Measurements from ENCODE around the gene DOCK7.
"Not testable (repeated sequence)": the region's sequence is repeated elsewhere in the genome, so short reads cannot be mapped to it uniquely, and the experiment has no call there.

Gene DOCK7

GRCh38 chr1:62585469-62586155, 102.6 kb downstream of the DOCK7 start:
- no peak overlapping the region for H3K27ac ChIP-seq (ENCODE audit: low read depth, low read length)
- H3K4me3 ChIP-seq (ENCODE audit: low read length) = no peak overlapping the region
- no peaks in the 10 kb centered on the region for H3K79me2 ChIP-seq (ENCODE audit: control insufficient read depth, low read length)
- no peak overlapping the region for H3K4me2 ChIP-seq (ENCODE audit: low read length)
- H3F3A ChIP-seq (ENCODE audit: control insufficient read depth, insufficient read depth) = no peaks in the 10 kb centered on the region; the same call in 1 of the 2 replicates
- no peaks in the 10 kb centered on the region for H3K36me3 ChIP-seq (ENCODE audit: control insufficient read depth, low read length)
- H3K4me1 ChIP-seq (ENCODE audit: control insufficient read depth, low read length) = no peaks in the 10 kb centered on the region
- H4K20me1 ChIP-seq (ENCODE audit: control insufficient read depth, insufficient read depth, low read depth, low read length) = no peaks in the 10 kb centered on the region
- H3K9me3 ChIP-seq (ENCODE audit: control insufficient read depth, insufficient read depth, low read length) = no peaks in the 10 kb centered on the region
- H3K27me3 ChIP-seq (ENCODE audit: control insufficient read depth, low read length) = no peaks in the 10 kb centered on the region
- no peaks in the 10 kb centered on the region for H3K9me2 ChIP-seq (replicated peaks; ENCODE audit: control insufficient read depth, low read length)
- TF ChIP-seq CTCF (IDR thresholded peaks at IDR 0.05; ENCODE audit: low read depth, low read length, poor library complexity, severe bottlenecking) (no peak), EZH2phosphoT487 (IDR thresholded peaks at IDR 0.05; ENCODE audit: borderline replicate concordance, low read length) (no peak)

- H3K9me2 ChIP-seq (replicated peaks; ENCODE audit: control insufficient read depth, low read length) = no peaks in the 10 kb centered on the region
- no peak for TF ChIP-seq CTCF (IDR thresholded peaks at IDR 0.05; ENCODE audit: low read depth, low read length, poor library complexity, severe bottlenecking)
- no peak for TF ChIP-seq EZH2phosphoT487 (IDR thresholded peaks at IDR 0.05; ENCODE audit: borderline replicate concordance, low read length)
- no peak overlapping the region for H3K27ac ChIP-seq (ENCODE audit: low read depth, low read length)
- H3K27me3 ChIP-seq (ENCODE audit: control insufficient read depth, low read length) = no peaks in the 10 kb centered on the region
- H3K79me2 ChIP-seq (ENCODE audit: control insufficient read depth, low read length) = no peaks in the 10 kb centered on the region
- H3K4me1 ChIP-seq (ENCODE audit: control insufficient read depth, low read length) = no peaks in the 10 kb centered on the region
- no peaks in the 10 kb centered on the region for H3K36me3 ChIP-seq (ENCODE audit: control insufficient read depth, low read length)
- H4K20me1 ChIP-seq (ENCODE audit: control insufficient read depth, insufficient read depth, low read depth, low read length) = no peaks in the 10 kb centered on the region
- H3K9me3 ChIP-seq (ENCODE audit: control insufficient read depth, insufficient read depth, low read length) = no peaks in the 10 kb centered on the region
- no peak overlapping the region for H3K4me2 ChIP-seq (ENCODE audit: low read length)
- H3K4me3 ChIP-seq (ENCODE audit: low read length) = no peak overlapping the region
- no peaks in the 10 kb centered on the region for H3F3A ChIP-seq (ENCODE audit: control insufficient read depth, insufficient read depth)
Observed at GRCh38 chr1:62573675-62574074, 114.5 kb downstream of the DOCK7 start.

DNA sequence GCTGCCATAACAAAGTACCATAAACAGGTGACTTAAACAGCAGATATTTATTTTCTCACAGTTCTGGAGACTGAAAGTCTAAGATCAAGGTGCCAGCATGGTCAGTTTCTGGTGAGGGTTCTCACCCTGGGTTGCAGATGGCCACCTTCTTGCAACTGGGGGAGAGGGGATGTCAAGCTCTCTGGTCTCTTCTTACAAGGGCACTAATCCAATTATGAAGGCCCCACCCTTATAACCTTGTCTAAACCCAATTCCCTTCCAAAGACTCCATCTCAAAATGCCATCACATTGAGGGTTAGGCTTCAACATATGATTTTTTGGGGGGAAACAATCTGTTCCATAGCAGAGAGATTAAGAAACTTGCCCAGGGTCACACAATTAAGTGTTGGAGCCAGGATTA, 115.7 kb downstream of the DOCK7 start:
- no peaks in the 10 kb centered on the region for H3K4me1 ChIP-seq (ENCODE audit: control insufficient read depth, low read length)
- H3K27me3 ChIP-seq (ENCODE audit: control insufficient read depth, low read length) = no peaks in the 10 kb centered on the region
- H3K27ac ChIP-seq (ENCODE audit: low read depth, low read length) = no peak overlapping the region
- H4K20me1 ChIP-seq (ENCODE audit: control insufficient read depth, insufficient read depth, low read depth, low read length) = no peaks in the 10 kb centered on the region
- no peaks in the 10 kb centered on the region for H3K9me3 ChIP-seq (ENCODE audit: control insufficient read depth, insufficient read depth, low read length)
- no peak overlapping the region for H3K4me3 ChIP-seq (ENCODE audit: low read length)
- no peaks in the 10 kb centered on the region for H3K79me2 ChIP-seq (ENCODE audit: control insufficient read depth, low read length)
- H3K36me3 ChIP-seq (ENCODE audit: control insufficient read depth, low read length) = no peaks in the 10 kb centered on the region
- TF ChIP-seq EZH2phosphoT487 (IDR thresholded peaks at IDR 0.05; ENCODE audit: borderline replicate concordance, low read length) (no peak), CTCF (IDR thresholded peaks at IDR 0.05; ENCODE audit: low read depth, low read length, poor library complexity, severe bottlenecking) (no peak)
- H3K9me2 ChIP-seq (replicated peaks; ENCODE audit: control insufficient read depth, low read length) = no peaks in the 10 kb centered on the region
- H3F3A ChIP-seq (ENCODE audit: control insufficient read depth, insufficient read depth) = no peaks in the 10 kb centered on the region
- H3K4me2 ChIP-seq (ENCODE audit: low read length) = no peak overlapping the region

GRCh38 chr1:62571517-62571916, 116.7 kb downstream of the DOCK7 start:
- H3K36me3 ChIP-seq (ENCODE audit: control insufficient read depth, low read length); H3K4me3 ChIP-seq (ENCODE audit: low read length); H3F3A ChIP-seq (ENCODE audit: control insufficient read depth, insufficient read depth); H3K4me1 ChIP-seq (ENCODE audit: control insufficient read depth, low read length); H3K9me3 ChIP-seq (ENCODE audit: control insufficient read depth, insufficient read depth, low read length); H3K9me2 ChIP-seq (replicated peaks; ENCODE audit: control insufficient read depth, low read length); H4K20me1 ChIP-seq (ENCODE audit: control insufficient read depth, insufficient read depth, low read depth, low read length); H3K4me2 ChIP-seq (ENCODE audit: low read length); H3K79me2 ChIP-seq (ENCODE audit: control insufficient read depth, low read length); H3K27ac ChIP-seq (ENCODE audit: low read depth, low read length); H3K27me3 ChIP-seq (ENCODE audit: control insufficient read depth, low read length): not testable (repeated sequence)

DNA sequence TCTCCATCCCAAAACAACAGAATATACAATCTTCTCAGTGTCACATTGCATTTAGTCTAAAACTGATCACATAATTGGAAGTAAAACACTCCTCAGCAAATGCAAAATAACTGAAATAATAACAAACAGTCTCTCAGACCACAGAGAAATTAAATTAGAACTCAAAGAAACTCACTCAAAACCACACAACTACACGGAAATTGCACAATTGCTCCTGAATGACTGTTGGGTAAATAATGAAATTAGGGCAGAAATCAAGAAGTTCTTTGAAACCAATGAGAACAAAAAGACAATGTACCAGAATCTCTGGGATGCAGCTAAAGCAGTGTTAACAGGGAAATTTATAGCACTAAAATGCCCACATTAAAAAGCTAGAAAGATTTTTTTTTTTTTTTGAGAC, 120.3 kb downstream of the DOCK7 start:
- H3F3A ChIP-seq (ENCODE audit: control insufficient read depth, insufficient read depth); H3K4me2 ChIP-seq (ENCODE audit: low read length); H3K4me3 ChIP-seq (ENCODE audit: low read length); H3K4me1 ChIP-seq (ENCODE audit: control insufficient read depth, low read length); H3K27ac ChIP-seq (ENCODE audit: low read depth, low read length); H4K20me1 ChIP-seq (ENCODE audit: control insufficient read depth, insufficient read depth, low read depth, low read length); H3K9me3 ChIP-seq (ENCODE audit: control insufficient read depth, insufficient read depth, low read length); H3K9me2 ChIP-seq (replicated peaks; ENCODE audit: control insufficient read depth, low read length); H3K27me3 ChIP-seq (ENCODE audit: control insufficient read depth, low read length); H3K79me2 ChIP-seq (ENCODE audit: control insufficient read depth, low read length); H3K36me3 ChIP-seq (ENCODE audit: control insufficient read depth, low read length): not testable (repeated sequence)

GRCh38 chr1:62567182-62567581, 121.0 kb downstream of the DOCK7 start:
- H3K9me2 ChIP-seq (replicated peaks; ENCODE audit: control insufficient read depth, low read length); H3F3A ChIP-seq (ENCODE audit: control insufficient read depth, insufficient read depth); H3K36me3 ChIP-seq (ENCODE audit: control insufficient read depth, low read length); H4K20me1 ChIP-seq (ENCODE audit: control insufficient read depth, insufficient read depth, low read depth, low read length); H3K27ac ChIP-seq (ENCODE audit: low read depth, low read length); H3K4me1 ChIP-seq (ENCODE audit: control insufficient read depth, low read length); H3K4me2 ChIP-seq (ENCODE audit: low read length); H3K4me3 ChIP-seq (ENCODE audit: low read length); H3K9me3 ChIP-seq (ENCODE audit: control insufficient read depth, insufficient read depth, low read length); H3K79me2 ChIP-seq (ENCODE audit: control insufficient read depth, low read length); H3K27me3 ChIP-seq (ENCODE audit: control insufficient read depth, low read length): not testable (repeated sequence)

Measured in DOHH2 (cell line).